Measurements from ENCODE around the gene CDKL2.

GRCh38 chr4:75630937-75631329 is 605 bp upstream of the CDKL2 start:
- TF ChIP-seq CTCF (conservative IDR thresholded peaks at IDR 0.05 in 1 of 2, IDR thresholded peaks at IDR 0.05 in 1 of 2; ENCODE audit: low read depth in 1 of 2, low read length in 2 of 2): no peak
- no peak for TF ChIP-seq EZH2 (IDR thresholded peaks at IDR 0.05; ENCODE audit: low read length, missing control alignments)
